ENCODE measurements around the gene RAB40C.

Gene RAB40C

DNA sequence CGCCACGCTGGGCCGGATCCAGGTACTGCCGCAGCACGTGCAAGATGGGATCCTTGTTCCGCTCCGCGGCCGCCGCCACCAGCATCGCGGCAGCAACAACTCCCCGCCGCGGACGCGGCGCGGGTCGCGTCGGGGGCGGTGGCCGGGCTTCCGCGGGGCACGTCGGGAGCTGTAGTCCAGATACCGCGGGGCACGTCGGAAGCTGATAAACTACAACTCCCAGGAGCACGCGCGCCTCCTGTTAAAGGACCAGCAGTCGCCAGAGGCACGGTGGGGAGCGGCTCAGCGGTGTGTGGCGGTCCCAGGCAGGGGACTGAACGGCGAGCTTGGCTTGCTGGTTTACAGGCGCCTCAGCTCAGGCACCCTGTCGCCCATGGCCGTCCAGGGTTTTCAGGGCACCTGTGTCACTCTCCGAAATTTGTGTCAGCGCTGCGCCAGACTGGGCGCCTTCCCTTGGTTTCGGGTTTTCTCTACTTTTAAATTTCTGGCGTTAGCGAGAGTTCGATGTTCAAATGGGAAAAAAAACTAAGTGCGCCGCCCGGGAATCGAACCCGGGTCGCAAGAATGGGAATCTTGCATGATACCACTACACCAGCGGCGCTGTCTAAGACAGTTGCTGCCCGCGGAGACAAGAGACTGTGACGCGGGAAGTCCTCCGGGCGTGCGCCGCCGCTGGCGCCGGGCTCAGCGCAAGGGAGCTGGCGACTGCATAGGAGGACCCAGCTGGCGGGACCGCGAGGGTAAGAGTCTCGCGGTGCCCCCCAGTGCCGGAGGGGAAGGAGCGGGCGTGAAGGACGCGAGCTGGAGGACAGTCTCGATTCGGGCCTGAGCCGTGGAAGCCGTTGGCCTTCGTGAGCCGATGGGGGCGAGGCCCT is 46.6 kb downstream of the RAB40C start, which contains the start of gene METTL26:
Gene METTL26 (minus strand): TSS at position 100 of the 875 bp plus-strand sequence. CDS start 15 bp downstream, at position 85.
- Histone ChIP-seq H3K4me3 (ENCODE audit: severe bottlenecking) (peak within 1 kb of the TSS; percentile 82), H3K27ac (ENCODE audit: poor library complexity, severe bottlenecking) (peak within 1 kb of the TSS; percentile 44), H3K9me3 (ENCODE audit: severe bottlenecking) (no peaks in the 10 kb centered on the region), H3K36me3 (ENCODE audit: low read depth) (no peaks in the 10 kb centered on the region), H3K27me3 (ENCODE audit: insufficient read depth, poor library complexity, severe bottlenecking) (no peaks in the 10 kb centered on the region), H3K4me1 (ENCODE audit: insufficient read depth, poor library complexity, severe bottlenecking) (no peaks in the 10 kb centered on the region)
- DNase-seq (ENCODE audit: low spot score) = peak; percentile 97
- peak; percentile 82 for ATAC-seq (ENCODE audit: low read depth)
- peak; percentile 10 for TF ChIP-seq CTCF (IDR thresholded peaks at IDR 0.05; ENCODE audit: poor library complexity, severe bottlenecking)

- DNase-seq (ENCODE audit: low spot score) (no peak), ATAC-seq (ENCODE audit: low read depth) (no peak)
- H3K36me3 ChIP-seq (ENCODE audit: low read depth) = no peaks in the 10 kb centered on the region
Observed at GRCh38 chr16:637081-638018, 47.5 kb downstream of the RAB40C start.

DNA sequence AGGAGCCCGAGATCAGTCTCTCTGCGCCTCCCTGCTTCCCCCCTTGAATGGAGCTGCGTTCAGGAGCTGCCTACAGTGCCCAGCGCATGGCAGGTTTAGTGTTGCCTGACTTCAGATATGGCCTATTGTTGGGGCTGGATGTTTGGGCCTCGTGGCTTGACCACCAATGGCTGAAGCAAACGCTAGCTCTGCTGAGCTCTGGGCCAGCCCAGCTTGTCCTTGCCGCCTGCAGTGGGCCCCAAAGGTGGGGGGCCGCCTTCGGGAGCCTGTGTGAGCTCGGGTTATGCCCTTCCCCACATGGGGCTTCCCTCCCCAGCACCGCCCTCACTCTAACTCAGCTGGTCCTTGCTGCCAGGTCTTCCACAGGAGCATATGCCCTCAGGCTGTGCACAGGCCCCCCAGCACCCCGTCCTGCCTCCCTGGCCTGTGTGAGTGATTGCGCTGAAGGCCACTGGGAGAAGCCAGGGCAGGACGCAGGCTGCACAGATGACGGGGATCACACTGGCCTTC is 48.2 kb downstream of the RAB40C start:
- ATAC-seq (ENCODE audit: low read depth) (no peak), DNase-seq (ENCODE audit: low spot score) (no peak)
- Histone ChIP-seq H3K9me3 (ENCODE audit: severe bottlenecking) (no peaks in the 10 kb centered on the region), H3K4me3 (ENCODE audit: severe bottlenecking) (no peak overlapping the region), H3K27ac (ENCODE audit: poor library complexity, severe bottlenecking) (no peak overlapping the region), H3K27me3 (ENCODE audit: insufficient read depth, poor library complexity, severe bottlenecking) (no peaks in the 10 kb centered on the region), H3K36me3 (ENCODE audit: low read depth) (no peaks in the 10 kb centered on the region), H3K4me1 (ENCODE audit: insufficient read depth, poor library complexity, severe bottlenecking) (no peaks in the 10 kb centered on the region)
- no peak for TF ChIP-seq CTCF (IDR thresholded peaks at IDR 0.05; ENCODE audit: poor library complexity, severe bottlenecking)

More at GRCh38 chr16:637081-638018, 47.5 kb downstream of the RAB40C start:
- Histone ChIP-seq H3K4me1 (ENCODE audit: insufficient read depth, poor library complexity, severe bottlenecking) (no peaks in the 10 kb centered on the region), H3K27me3 (ENCODE audit: insufficient read depth, poor library complexity, severe bottlenecking) (no peaks in the 10 kb centered on the region), H3K27ac (ENCODE audit: poor library complexity, severe bottlenecking) (peak overlapping the region; percentile 44), H3K9me3 (ENCODE audit: severe bottlenecking) (no peaks in the 10 kb centered on the region), H3K4me3 (ENCODE audit: severe bottlenecking) (peak overlapping the region; percentile 82)
- TF ChIP-seq CTCF (IDR thresholded peaks at IDR 0.05; ENCODE audit: poor library complexity, severe bottlenecking) = no peak

DNA sequence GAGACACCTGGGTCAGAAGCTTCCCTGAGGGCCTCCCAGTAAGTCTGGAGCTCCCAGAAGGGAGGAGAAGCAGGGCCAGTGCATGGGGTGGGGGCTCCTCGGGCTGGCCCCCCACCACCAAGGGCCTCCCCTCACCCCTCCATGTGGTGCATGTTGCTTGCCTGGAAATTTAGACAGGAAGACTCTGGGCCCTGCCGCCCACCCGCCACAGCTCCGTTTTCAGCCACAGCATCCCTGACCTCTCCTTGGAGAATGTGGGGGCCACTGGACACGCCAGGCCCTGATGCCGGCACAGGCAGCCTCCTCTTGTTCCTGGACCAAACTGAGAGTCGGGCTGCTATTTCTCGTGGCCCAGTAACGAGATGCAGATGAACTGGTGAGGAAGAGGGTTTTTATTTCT is 49.0 kb downstream of the RAB40C start:
- H3K36me3 ChIP-seq (ENCODE audit: low read depth) = no peaks in the 10 kb centered on the region
- no peaks in the 10 kb centered on the region for H3K4me1 ChIP-seq (ENCODE audit: insufficient read depth, poor library complexity, severe bottlenecking)
- ATAC-seq (ENCODE audit: low read depth) (no peak), DNase-seq (ENCODE audit: low spot score) (no peak)
- no peaks in the 10 kb centered on the region for H3K27me3 ChIP-seq (ENCODE audit: insufficient read depth, poor library complexity, severe bottlenecking)
- no peak overlapping the region for H3K27ac ChIP-seq (ENCODE audit: poor library complexity, severe bottlenecking)
- no peaks in the 10 kb centered on the region for H3K9me3 ChIP-seq (ENCODE audit: severe bottlenecking)
- H3K4me3 ChIP-seq (ENCODE audit: severe bottlenecking) = no peak overlapping the region
- TF ChIP-seq CTCF (IDR thresholded peaks at IDR 0.05; ENCODE audit: poor library complexity, severe bottlenecking) = no peak

All from RWPE2 (cell line).